ENCODE results near the gene EFCAB9.

- TF ChIP-seq, protein P1, sequence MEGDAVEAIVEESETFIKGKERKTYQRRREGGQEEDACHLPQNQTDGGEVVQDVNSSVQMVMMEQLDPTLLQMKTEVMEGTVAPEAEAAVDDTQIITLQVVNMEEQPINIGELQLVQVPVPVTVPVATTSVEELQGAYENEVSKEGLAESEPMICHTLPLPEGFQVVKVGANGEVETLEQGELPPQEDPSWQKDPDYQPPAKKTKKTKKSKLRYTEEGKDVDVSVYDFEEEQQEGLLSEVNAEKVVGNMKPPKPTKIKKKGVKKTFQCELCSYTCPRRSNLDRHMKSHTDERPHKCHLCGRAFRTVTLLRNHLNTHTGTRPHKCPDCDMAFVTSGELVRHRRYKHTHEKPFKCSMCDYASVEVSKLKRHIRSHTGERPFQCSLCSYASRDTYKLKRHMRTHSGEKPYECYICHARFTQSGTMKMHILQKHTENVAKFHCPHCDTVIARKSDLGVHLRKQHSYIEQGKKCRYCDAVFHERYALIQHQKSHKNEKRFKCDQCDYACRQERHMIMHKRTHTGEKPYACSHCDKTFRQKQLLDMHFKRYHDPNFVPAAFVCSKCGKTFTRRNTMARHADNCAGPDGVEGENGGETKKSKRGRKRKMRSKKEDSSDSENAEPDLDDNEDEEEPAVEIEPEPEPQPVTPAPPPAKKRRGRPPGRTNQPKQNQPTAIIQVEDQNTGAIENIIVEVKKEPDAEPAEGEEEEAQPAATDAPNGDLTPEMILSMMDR (IDR thresholded peaks at IDR 0.05): no peak
- TF ChIP-seq POLR2A (IDR thresholded peaks at IDR 0.05): no peak
These were observed 46.1 kb upstream of the EFCAB9 start for GRCh38 chr5:172147857-172148256.
